CD1c-positive myeloid dendritic cell (primary cell): Measurements from ENCODE around the gene CHD6.

Experiments
- DNase-seq: peaks from one replicate; pipeline ENCODE4 v3.0.0-alpha.2; 2016; ENCODE audit errors: extremely low spot score

CHD6 gene

GRCh38 chr20:41580350-41580749 is 37.8 kb downstream of the CHD6 start:
- DNase-seq: no peak

- DNase-seq: no peak
Observed at GRCh38 chr20:41577129-41578009, 40.8 kb downstream of the CHD6 start.

- DNase-seq: no peak
Observed at GRCh38 chr20:41575412-41575811, 42.8 kb downstream of the CHD6 start.

GRCh38 chr20:41574802-41575389 is 43.3 kb downstream of the CHD6 start:
- no peak for DNase-seq

GRCh38 chr20:41573955-41574354 is 44.2 kb downstream of the CHD6 start:
- DNase-seq: peak; percentile 17

- no peak for DNase-seq
Observed at GRCh38 chr20:41572010-41572572, 46.1 kb downstream of the CHD6 start.

GRCh38 chr20:41571006-41571405 is 47.2 kb downstream of the CHD6 start:
- DNase-seq: no peak

- DNase-seq: no peak
Observed at GRCh38 chr20:41570557-41570956, 47.6 kb downstream of the CHD6 start.

- no peak for DNase-seq
Observed at GRCh38 chr20:41567615-41568014, 50.6 kb downstream of the CHD6 start.

- DNase-seq: no peak
Observed at GRCh38 chr20:41566896-41567527, 51.2 kb downstream of the CHD6 start.

- DNase-seq: no peak
Observed at GRCh38 chr20:41563087-41563486, 55.1 kb downstream of the CHD6 start.

GRCh38 chr20:41560970-41561369 is 57.2 kb downstream of the CHD6 start:
- peak; percentile 6 for DNase-seq

GRCh38 chr20:41559658-41560057 is 58.5 kb downstream of the CHD6 start:
- no peak for DNase-seq

- peak; percentile 11 for DNase-seq
Observed at GRCh38 chr20:41553142-41553879, 64.9 kb downstream of the CHD6 start.

GRCh38 chr20:41552295-41553068 is 65.7 kb downstream of the CHD6 start:
- DNase-seq: no peak

- no peak for DNase-seq
Observed at GRCh38 chr20:41551011-41551705, 67.0 kb downstream of the CHD6 start.

GRCh38 chr20:41547221-41547620 is 71.0 kb downstream of the CHD6 start:
- DNase-seq: no peak

- no peak for DNase-seq
Observed at GRCh38 chr20:41546535-41546934, 71.6 kb downstream of the CHD6 start.

GRCh38 chr20:41544472-41544871 is 73.7 kb downstream of the CHD6 start:
- no peak for DNase-seq

GRCh38 chr20:41540918-41541317 is 77.3 kb downstream of the CHD6 start:
- DNase-seq: no peak
